HEK293T (cell line): ENCODE measurements around the gene RGS7BP.

ENCODE experiments used
- ARNT ChIP-seq: fragments of 450-650 bp; IDR thresholded peaks from 2 replicates; pipeline ENCODE4 v1.6.1; 2017; ENCODE audit warnings: mild to moderate bottlenecking
- BHLHE40 ChIP-seq: fragments of 450-650 bp; IDR thresholded peaks from 2 replicates; pipeline ENCODE4 v1.6.1; 2016; ENCODE audit warnings: mild to moderate bottlenecking, moderate library complexity, borderline replicate concordance
- CTBP1 ChIP-seq: fragments of 450-650 bp; IDR thresholded peaks from 2 replicates; pipeline ENCODE4 v1.6.1; 2016; ENCODE audit warnings: borderline replicate concordance
- ELF4 ChIP-seq: fragments of 450-650 bp; IDR thresholded peaks from 2 replicates; pipeline ENCODE4 v1.6.1; 2017; ENCODE audit warnings: antibody characterized with exemption
- FOXK2 ChIP-seq: fragments of 450-650 bp; IDR thresholded peaks from 2 replicates; pipeline ENCODE4 v1.6.1; 2016; ENCODE audit warnings: mild to moderate bottlenecking
- FOXM1 ChIP-seq: fragments of 450-650 bp; IDR thresholded peaks from 2 replicates; pipeline ENCODE4 v1.6.1; 2017; ENCODE audit warnings: mild to moderate bottlenecking, borderline replicate concordance
- L3MBTL2 ChIP-seq: fragments of 450-650 bp; conservative IDR thresholded peaks from 2 replicates; pipeline ENCODE4 v1.6.1; 2016; ENCODE audit warnings: mild to moderate bottlenecking
- LEF1 ChIP-seq: fragments of 450-650 bp; IDR thresholded peaks from 2 replicates; pipeline ENCODE4 v1.6.1; 2017; ENCODE audit warnings: mild to moderate bottlenecking, borderline replicate concordance
- NFRKB ChIP-seq: fragments of 450-650 bp; IDR thresholded peaks from 2 replicates; pipeline ENCODE4 v1.6.1; 2016; ENCODE audit warnings: mild to moderate bottlenecking, moderate library complexity
- SP1 ChIP-seq: fragments of 450-650 bp; IDR thresholded peaks from 2 replicates; pipeline ENCODE4 v1.6.1; 2017
- SUZ12 ChIP-seq: fragments of 450-650 bp; IDR thresholded peaks from 2 replicates; pipeline ENCODE4 v1.6.1; 2016; ENCODE audit warnings: mild to moderate bottlenecking
- TARDBP ChIP-seq: fragments of 450-650 bp; IDR thresholded peaks from 2 replicates; pipeline ENCODE4 v1.6.1; 2016
- TF ChIP-seq, protein P1 (sequence below): fragments of 450-650 bp; IDR thresholded peaks from 2 replicates; pipeline ENCODE4 v1.6.1; 2016

GRCh38 chr5:64634997-64635686 is 129.3 kb downstream of the RGS7BP start:
- TF ChIP-seq NFRKB = no peak
- TF ChIP-seq CTBP1 = no peak
- no peak for TF ChIP-seq ELF4
- TF ChIP-seq LEF1 = no peak
- no peak for TF ChIP-seq ARNT
- no peak for TF ChIP-seq FOXM1
- TF ChIP-seq TARDBP = no peak
- TF ChIP-seq L3MBTL2 = no peak
- no peak for TF ChIP-seq SUZ12
- no peak for TF ChIP-seq BHLHE40
- TF ChIP-seq SP1 = no peak
- TF ChIP-seq, protein P1, sequence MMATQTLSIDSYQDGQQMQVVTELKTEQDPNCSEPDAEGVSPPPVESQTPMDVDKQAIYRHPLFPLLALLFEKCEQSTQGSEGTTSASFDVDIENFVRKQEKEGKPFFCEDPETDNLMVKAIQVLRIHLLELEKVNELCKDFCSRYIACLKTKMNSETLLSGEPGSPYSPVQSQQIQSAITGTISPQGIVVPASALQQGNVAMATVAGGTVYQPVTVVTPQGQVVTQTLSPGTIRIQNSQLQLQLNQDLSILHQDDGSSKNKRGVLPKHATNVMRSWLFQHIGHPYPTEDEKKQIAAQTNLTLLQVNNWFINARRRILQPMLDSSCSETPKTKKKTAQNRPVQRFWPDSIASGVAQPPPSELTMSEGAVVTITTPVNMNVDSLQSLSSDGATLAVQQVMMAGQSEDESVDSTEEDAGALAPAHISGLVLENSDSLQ = no peak
- TF ChIP-seq FOXK2 = no peak
